ENCODE measurements around the gene PRF1.

Gene PRF1

GRCh38 chr10:70555371-70555770 lies 47.2 kb downstream of the PRF1 start:
- in situ Hi-C loops (cut with HindIII; ENCODE audit: low sequenced_read_pairs) = no loop called here
- H3K4me3 ChIP-seq (ENCODE audit: low read depth, low read length) = no peak overlapping the region
- no peak for TF ChIP-seq CTCF (IDR thresholded peaks at IDR 0.05; ENCODE audit: low read depth, low read length)
- no peak for DNase-seq (ENCODE audit: low read depth, low spot score)

- no peak for DNase-seq (ENCODE audit: low read depth, low spot score)
- no peak for TF ChIP-seq CTCF (IDR thresholded peaks at IDR 0.05; ENCODE audit: low read depth, low read length)
- in situ Hi-C loops (cut with HindIII; ENCODE audit: low sequenced_read_pairs) = no loop called here
- H3K4me3 ChIP-seq (ENCODE audit: low read depth, low read length) = no peak overlapping the region
Observed at GRCh38 chr10:70552586-70552985, 50.0 kb downstream of the PRF1 start.

- peak; percentile 79 for DNase-seq (ENCODE audit: low read depth, low spot score)
Observed at GRCh38 chr10:70551971-70552422, 50.5 kb downstream of the PRF1 start.

GRCh38 chr10:70551466-70551865 lies 51.1 kb downstream of the PRF1 start:
- DNase-seq (ENCODE audit: low read depth, low spot score) = peak; percentile 23
- no peak for TF ChIP-seq CTCF (IDR thresholded peaks at IDR 0.05; ENCODE audit: low read depth, low read length)
- in situ Hi-C loops (cut with HindIII; ENCODE audit: low sequenced_read_pairs) = no loop called here
- H3K4me3 ChIP-seq (ENCODE audit: low read depth, low read length) = no peak overlapping the region

More at GRCh38 chr10:70551971-70552422, 50.5 kb downstream of the PRF1 start:
- no peak overlapping the region for H3K4me3 ChIP-seq (ENCODE audit: low read depth, low read length)
- in situ Hi-C loops (cut with HindIII; ENCODE audit: low sequenced_read_pairs) = no loop called here
- TF ChIP-seq CTCF (IDR thresholded peaks at IDR 0.05; ENCODE audit: low read depth, low read length) = no peak

GRCh38 chr10:70550459-70550858 lies 52.1 kb downstream of the PRF1 start:
- H3K4me3 ChIP-seq (ENCODE audit: low read depth, low read length) = no peak overlapping the region
- in situ Hi-C loops (cut with HindIII; ENCODE audit: low sequenced_read_pairs) = no loop called here
- no peak for TF ChIP-seq CTCF (IDR thresholded peaks at IDR 0.05; ENCODE audit: low read depth, low read length)

GRCh38 chr10:70549962-70550458 lies 52.5 kb downstream of the PRF1 start:
- peak; percentile 86 for TF ChIP-seq CTCF (IDR thresholded peaks at IDR 0.05; ENCODE audit: low read depth, low read length)
- H3K4me3 ChIP-seq (ENCODE audit: low read depth, low read length) = no peak overlapping the region
- DNase-seq (ENCODE audit: low read depth, low spot score) = peak; percentile 68
- in situ Hi-C loops (cut with HindIII; ENCODE audit: low sequenced_read_pairs) = no loop called here

More at GRCh38 chr10:70550459-70550858, 52.1 kb downstream of the PRF1 start:
- no peak for DNase-seq (ENCODE audit: low read depth, low spot score)
